Hepatocyte (in vitro differentiated cells): Measurements from ENCODE around the gene VAV2.

Experiments used
- EZH2 ChIP-seq: fragments of 200-600 bp; sonication (generic); IDR thresholded peaks from 2 replicates; pipeline ENCODE4 v1.6.1; 2016; ENCODE audit warnings: antibody characterized with exemption, mild to moderate bottlenecking, borderline replicate concordance
- TF ChIP-seq, protein P1 (sequence below): fragments of 200-600 bp; sonication (generic); IDR thresholded peaks from 2 replicates; pipeline ENCODE4 v1.5.1; 2016; ENCODE audit warnings: antibody characterized with exemption, mild to moderate bottlenecking; ENCODE audit not compliant: poor library complexity

GRCh38 chr9:133955821-133956411, 36.2 kb downstream of the VAV2 start:
- TF ChIP-seq, protein P1, sequence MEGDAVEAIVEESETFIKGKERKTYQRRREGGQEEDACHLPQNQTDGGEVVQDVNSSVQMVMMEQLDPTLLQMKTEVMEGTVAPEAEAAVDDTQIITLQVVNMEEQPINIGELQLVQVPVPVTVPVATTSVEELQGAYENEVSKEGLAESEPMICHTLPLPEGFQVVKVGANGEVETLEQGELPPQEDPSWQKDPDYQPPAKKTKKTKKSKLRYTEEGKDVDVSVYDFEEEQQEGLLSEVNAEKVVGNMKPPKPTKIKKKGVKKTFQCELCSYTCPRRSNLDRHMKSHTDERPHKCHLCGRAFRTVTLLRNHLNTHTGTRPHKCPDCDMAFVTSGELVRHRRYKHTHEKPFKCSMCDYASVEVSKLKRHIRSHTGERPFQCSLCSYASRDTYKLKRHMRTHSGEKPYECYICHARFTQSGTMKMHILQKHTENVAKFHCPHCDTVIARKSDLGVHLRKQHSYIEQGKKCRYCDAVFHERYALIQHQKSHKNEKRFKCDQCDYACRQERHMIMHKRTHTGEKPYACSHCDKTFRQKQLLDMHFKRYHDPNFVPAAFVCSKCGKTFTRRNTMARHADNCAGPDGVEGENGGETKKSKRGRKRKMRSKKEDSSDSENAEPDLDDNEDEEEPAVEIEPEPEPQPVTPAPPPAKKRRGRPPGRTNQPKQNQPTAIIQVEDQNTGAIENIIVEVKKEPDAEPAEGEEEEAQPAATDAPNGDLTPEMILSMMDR = peak; percentile 6
- TF ChIP-seq EZH2 = no peak
